D721Med (cell line): ENCODE measurements around the gene IFIT1B.

Source experiments
- DNase-seq: peaks from one replicate; pipeline ENCODE4 v3.0.0; 2011; ENCODE audit warnings: low spot score; ENCODE audit not compliant: insufficient read length
- FAIRE-seq: peaks from 2 replicates; lab custom pipeline; 2011; peaks lifted over from hg19 to GRCh38; lab: Jason Lieb, UNC
- TF ChIP-seq, protein P1 (sequence below): IDR thresholded peaks from 2 replicates; pipeline ENCODE4 v1.5.1; 2012; ENCODE audit warnings: mild to moderate bottlenecking, control low read depth; ENCODE audit not compliant: insufficient read depth; ENCODE audit errors: missing control alignments

IFIT1B gene

DNA sequence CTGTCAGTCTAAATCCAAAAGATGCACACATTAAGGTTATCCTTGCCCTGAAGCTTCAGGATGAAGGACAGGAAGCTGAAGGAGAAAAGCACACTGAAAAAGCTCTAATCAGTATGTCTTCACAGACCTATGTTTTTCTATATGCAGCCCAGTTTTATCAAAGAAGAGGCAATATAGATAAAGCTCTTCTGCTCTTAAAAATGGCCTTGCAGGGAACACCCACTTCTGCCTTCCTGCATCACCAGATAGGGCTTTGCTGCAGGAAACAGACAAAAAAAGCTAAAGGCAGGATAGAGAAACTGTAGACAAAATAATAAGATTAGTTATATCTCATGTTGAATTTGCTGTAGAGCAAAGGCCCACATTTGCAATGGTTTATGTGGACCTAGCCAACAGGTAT, 14.9 kb upstream of the IFIT1B start:
- DNase-seq (no peak), FAIRE-seq (no peak)
- TF ChIP-seq, protein P1, sequence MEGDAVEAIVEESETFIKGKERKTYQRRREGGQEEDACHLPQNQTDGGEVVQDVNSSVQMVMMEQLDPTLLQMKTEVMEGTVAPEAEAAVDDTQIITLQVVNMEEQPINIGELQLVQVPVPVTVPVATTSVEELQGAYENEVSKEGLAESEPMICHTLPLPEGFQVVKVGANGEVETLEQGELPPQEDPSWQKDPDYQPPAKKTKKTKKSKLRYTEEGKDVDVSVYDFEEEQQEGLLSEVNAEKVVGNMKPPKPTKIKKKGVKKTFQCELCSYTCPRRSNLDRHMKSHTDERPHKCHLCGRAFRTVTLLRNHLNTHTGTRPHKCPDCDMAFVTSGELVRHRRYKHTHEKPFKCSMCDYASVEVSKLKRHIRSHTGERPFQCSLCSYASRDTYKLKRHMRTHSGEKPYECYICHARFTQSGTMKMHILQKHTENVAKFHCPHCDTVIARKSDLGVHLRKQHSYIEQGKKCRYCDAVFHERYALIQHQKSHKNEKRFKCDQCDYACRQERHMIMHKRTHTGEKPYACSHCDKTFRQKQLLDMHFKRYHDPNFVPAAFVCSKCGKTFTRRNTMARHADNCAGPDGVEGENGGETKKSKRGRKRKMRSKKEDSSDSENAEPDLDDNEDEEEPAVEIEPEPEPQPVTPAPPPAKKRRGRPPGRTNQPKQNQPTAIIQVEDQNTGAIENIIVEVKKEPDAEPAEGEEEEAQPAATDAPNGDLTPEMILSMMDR, result no peak

DNA sequence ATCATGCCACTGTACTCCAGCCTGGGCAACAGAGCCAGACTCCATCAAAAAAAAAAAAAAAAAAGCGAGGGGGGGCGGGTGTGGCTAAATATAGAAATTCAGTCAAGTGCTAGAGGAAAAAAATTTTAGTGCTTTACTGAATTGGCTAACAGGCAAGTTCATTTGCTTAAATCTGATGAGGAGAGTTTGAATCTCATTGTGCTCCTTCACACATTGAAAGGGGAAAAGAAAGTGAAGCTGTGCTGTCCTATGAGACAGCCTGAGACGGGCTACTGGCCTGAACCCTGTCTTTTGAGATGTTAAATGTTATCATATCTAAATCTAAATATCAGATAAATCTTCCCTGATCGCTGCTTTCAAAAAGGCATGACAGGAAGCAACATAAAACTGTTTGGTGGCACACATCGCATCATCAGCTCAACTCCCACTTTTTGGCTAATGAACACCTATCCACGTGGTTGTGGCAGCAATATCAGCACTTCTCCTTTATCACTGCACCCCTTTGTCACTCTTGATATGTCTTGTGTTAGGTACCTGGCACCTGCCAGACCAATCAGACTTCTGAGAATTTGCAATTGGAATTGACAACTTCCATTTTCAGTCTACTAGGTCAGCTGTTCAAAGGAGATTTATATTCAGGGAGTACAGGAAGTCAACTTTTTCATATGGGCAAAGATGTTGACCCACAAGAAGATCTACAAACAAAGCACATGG, 14.0 kb upstream of the IFIT1B start:
- TF ChIP-seq, protein P1, result no peak
- DNase-seq, result no peak
- FAIRE-seq, result no peak

DNA sequence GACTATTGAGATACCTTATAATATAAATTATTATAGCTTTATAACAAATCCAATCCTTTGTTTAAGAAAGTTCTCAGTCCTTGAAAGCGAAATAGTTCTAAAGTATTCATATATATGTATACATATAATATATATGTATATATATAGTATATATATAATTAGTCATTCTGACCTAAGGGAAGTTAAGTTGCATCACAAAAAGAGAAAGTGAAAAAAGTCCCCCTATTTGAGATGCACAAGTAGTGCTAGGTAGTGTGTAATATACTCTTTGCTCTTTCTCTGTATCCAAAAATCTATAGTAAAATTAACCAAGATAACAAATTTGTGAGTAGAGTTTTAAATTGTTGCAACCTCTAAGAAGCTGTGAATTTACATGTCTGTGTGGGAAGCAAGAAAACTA, 13.3 kb upstream of the IFIT1B start:
- no peak for DNase-seq
- TF ChIP-seq, protein P1, result no peak

DNA sequence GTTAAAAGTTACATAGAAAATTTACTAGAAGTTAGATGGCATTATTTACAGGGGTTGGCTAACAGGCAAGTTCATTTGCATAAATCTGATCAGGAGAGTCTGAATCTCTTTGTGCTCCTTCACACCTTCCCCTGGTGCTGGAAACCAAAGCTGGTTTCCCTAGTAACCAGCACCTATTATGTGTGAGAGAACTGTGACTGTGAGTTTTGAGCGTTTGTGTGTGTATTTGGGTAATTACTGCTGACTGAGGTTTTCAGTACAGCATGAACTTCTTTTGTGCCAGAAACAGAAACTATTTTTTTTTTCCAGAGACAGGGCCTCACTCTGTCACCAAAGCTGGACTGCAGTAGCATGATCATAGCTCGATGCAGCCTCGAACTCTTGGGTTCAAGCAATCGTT, 10.3 kb upstream of the IFIT1B start:
- FAIRE-seq, result no peak
- DNase-seq, result no peak
- TF ChIP-seq, protein P1, result no peak

More for the DNA sequence above, 13.3 kb upstream of the IFIT1B start:
- FAIRE-seq, result no peak

DNA sequence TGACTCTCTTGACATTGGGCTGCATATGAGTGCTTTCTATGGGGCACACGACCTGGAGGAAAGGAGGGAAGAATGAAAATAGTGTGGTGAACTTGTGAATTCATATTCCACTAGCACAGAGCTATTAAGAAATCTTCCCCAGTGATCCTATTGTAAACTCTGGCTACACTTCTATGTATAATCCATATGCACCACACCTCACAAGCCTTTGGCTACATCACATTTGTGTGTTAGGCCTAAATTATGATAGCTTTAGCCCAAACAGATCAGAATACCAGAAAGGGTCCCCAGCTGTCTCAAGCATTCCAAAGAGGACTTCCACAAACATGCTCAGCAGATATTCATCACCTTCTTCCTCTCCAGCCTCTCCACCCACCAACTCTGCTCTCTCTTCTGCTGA, 9.7 kb upstream of the IFIT1B start:
- DNase-seq (no peak), FAIRE-seq (no peak)
- TF ChIP-seq, protein P1, result no peak

DNA sequence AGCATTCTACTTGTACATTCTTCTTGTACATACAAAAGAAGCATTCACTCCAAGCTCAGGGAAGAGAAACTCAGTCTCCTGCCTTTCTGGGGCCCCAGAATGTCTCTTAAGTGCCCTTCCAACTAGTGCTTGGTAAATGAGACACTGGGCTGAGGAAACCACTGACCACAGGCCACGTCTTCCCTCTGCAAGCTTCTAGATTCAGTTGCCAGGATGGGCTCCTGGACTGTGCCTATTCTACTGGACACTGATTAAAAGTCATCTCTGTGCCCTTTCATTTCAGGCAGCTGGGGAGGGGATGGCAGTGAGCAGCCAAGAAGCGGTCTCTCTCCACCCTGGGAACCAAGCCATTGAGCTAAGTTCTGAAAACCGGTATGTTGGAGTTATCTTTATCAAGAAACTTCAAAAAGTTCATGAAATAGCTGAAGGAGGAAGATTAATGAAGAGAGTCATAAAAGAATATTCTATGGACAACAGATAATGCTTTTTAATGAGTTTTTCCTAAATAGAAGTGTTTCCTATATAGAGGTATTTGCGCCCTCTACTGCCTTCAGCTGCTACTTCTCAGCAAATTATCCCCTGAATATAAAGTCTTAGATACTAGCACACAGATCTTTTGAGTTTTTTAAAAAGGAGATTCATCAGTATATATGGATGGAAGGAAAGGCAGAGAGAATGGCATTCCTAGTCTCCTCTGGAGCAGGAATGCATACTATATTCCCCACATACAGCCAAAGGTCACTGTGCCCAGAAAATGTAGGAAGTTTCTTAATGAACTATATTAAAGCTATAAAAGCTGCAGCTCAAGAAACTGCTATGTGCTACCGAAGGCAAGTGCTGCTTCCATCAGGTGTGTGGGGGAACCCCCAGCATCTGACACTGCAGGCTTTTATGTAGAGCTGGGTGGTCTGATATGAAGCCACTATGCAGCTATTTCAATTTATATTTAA, 8.4 kb upstream of the IFIT1B start:
- DNase-seq (no peak), FAIRE-seq (no peak)
- TF ChIP-seq, protein P1, result peak; percentile 27
